GM10266 (cell line): ENCODE results near the gene GSN.

Source experiments
- DNase-seq: peaks from one replicate; pipeline ENCODE4 v3.0.0; 2012; ENCODE audit errors: extremely low spot score
- CTCF ChIP-seq: IDR thresholded peaks from 2 replicates; pipeline ENCODE4 v1.5.1; 2012; ENCODE audit warnings: mild to moderate bottlenecking, low read depth; ENCODE audit not compliant: control insufficient read depth, insufficient read depth; ENCODE audit errors: missing control alignments

GSN gene

GRCh38 chr9:121364886-121365285 lies 96.9 kb downstream of the GSN start:
- no peak for DNase-seq
- no peak for TF ChIP-seq CTCF

GRCh38 chr9:121365564-121365963 lies 97.6 kb downstream of the GSN start:
- no peak for TF ChIP-seq CTCF
- no peak for DNase-seq

- no peak for TF ChIP-seq CTCF
These were observed 98.7 kb downstream of the GSN start for GRCh38 chr9:121366611-121367192.

GRCh38 chr9:121367306-121368137 lies 99.6 kb downstream of the GSN start:
- TF ChIP-seq CTCF = no peak
- no peak for DNase-seq

More at GRCh38 chr9:121366611-121367192, 98.7 kb downstream of the GSN start:
- DNase-seq = no peak

GRCh38 chr9:121368138-121368522 lies 100.2 kb downstream of the GSN start:
- TF ChIP-seq CTCF = no peak
- no peak for DNase-seq

- no peak for TF ChIP-seq CTCF
- DNase-seq = no peak
These were observed 100.8 kb downstream of the GSN start for GRCh38 chr9:121368745-121369144.

- TF ChIP-seq CTCF = no peak
- no peak for DNase-seq
These were observed 101.8 kb downstream of the GSN start, which contains the start of gene STOM for GRCh38 chr9:121369595-121370265. Gene STOM, minus strand, starts transcription at chr9:121370250. Its CDS starts 63 bp downstream, at chr9:121370187.
